Heart right ventricle (tissue), 16 donors: ENCODE data around the gene DGKB. TPM values are rescaled to one million over a fixed set of nuclear protein-coding genes. Genes with fewer than 3 reads are reported as not detected.

ENCODE experiments used
- ATAC-seq, 8 donors: fragments of 200-7000 bp; cut with Tn5 transposase; one replicate each; pipeline ENCODE4 v1.9.1; 2020; ENCODE audit warnings: mild to moderate bottlenecking in 8 of 8, moderate library complexity in 8 of 8, moderate number of reproducible peaks in 1 of 8
- DNase-seq, 2 donors: peaks; one replicate each; pipeline ENCODE4 v3.0.0-alpha.2; 2020
- H3K27ac ChIP-seq, 10 donors: fragments of 200-600 bp; sonication (generic) in 2 of 10; one replicate each; pipeline versions ENCODE4 v1.5.0 to v1.8.0; 2020 to 2022; ENCODE audit warnings: mild to moderate bottlenecking in 3 of 10
- H3K27me3 ChIP-seq, 7 donors: fragments of 200-600 bp; one replicate each; pipeline ENCODE4 v1.8.0; 2021 to 2022; ENCODE audit warnings: mild to moderate bottlenecking in 2 of 7
- H3K36me3 ChIP-seq, 9 donors: fragments of 200-600 bp; sonication (generic) in 1 of 9; one replicate each; pipeline versions ENCODE4 v1.5.0 to v1.8.0; 2020 to 2022; ENCODE audit warnings: mild to moderate bottlenecking in 2 of 9
- H3K4me1 ChIP-seq, 9 donors: fragments of 200-600 bp; sonication (generic) in 1 of 9; one replicate each; pipeline versions ENCODE4 v1.5.0 to v1.8.0; 2020 to 2022; ENCODE audit warnings: mild to moderate bottlenecking in 4 of 9
- H3K4me3 ChIP-seq, 10 donors: fragments of 200-600 bp; sonication (generic) in 2 of 10; one replicate each; pipeline versions ENCODE4 v1.5.0 to v1.8.0; 2020 to 2022; ENCODE audit warnings: mild to moderate bottlenecking in 7 of 10, moderate library complexity in 2 of 10
- H3K9me3 ChIP-seq, 11 donors: fragments of 200-600 bp in 10 of 11; sonication (generic) in 2 of 11; one replicate each; pipeline versions ENCODE4 v1.5.0 to v1.8.0; 2013 to 2022; ENCODE audit warnings: mild to moderate bottlenecking in 2 of 11, control low read depth in 1 of 11, moderate library complexity in 1 of 11
- WGBS, 2 donors: extraction: QIAGEN DNeasy Blood & Tissue Kit; methylation state at CpG; one replicate each; pipeline ENCODE4 v1.1.7; 2013; ENCODE audit warnings: inconsistent platforms in 1 of 2; 5-methylcytosine and 5-hydroxymethylcytosine counted together
- intact Hi-C, 10 donors: fragments of 100-400 bp; cut with DNase I; formaldehyde crosslinking; loops; one replicate each; pipeline versions ENCODE4 v1.11.1 to v1.14.2; 2022
- polyA plus RNA-seq, 2 donors: library from polyadenylated mRNA; stranded (reverse); fragments of 200-250 nt; gene quantifications; one replicate each; pipeline ENCODE4 v1.2.3, GENCODE V29; 2013
- total RNA-seq, 10 donors: library from RNA; stranded (reverse); fragmentation: NEBNext Ultra II Directional in 3 of 10; extraction: Animal tissue kit (Norgen Biotek cat#: 25700) in 3 of 10; gene quantifications; one replicate each; pipeline versions ENCODE4 v1.2.1 to v1.2.4, GENCODE V29; 2021 to 2023
- TF ChIP-seq, protein P1 (sequence below), 9 donors: fragments of 200-600 bp; sonication (generic) in 2 of 9; IDR thresholded peaks; one replicate each; pipeline versions ENCODE4 v1.5.0 to v1.8.0; 2021 to 2022; ENCODE audit warnings: antibody characterized with exemption in 9 of 9, mild to moderate bottlenecking in 5 of 9, moderate library complexity in 1 of 9
- donor health status: Arrhythmogenic right ventricular cardiomyopathy.
- donor health status: ischemic (EF 13 %, LVEDD 7.1; RV severe dilation, severe dysfunction).
- donor health status: healthy with polysubstance abuse.
- donor health status: DM: no; HTN: yes; CAD: no.
- donor health status: DM: no; HTN: no; CAD: no.
- donor health status: ischemic (EF 25% LVEDD 6.9; RV normal size, moderate dysfunction).
- donor health status: ischemic (EF 25% LVEDD 5.7; RV mildly dilated, moderate dysfunction).
- donor health status: healthy.
- donor health status: DM: yes; HTN: yes; CAD: no.
- donor health status: Ischemic cardiomyopathy.
- donor health status: ischemic (EF 35%, LVEDD 5.7; RV mildly dilated, moderate dysfunction).
- donor health status: nonischemic (EF 11% LVEDD 7.7; RV severe dilation, severe dysfunction).
- donor health status: DM: yes; HTN: yes; CAD: no.
- donor health status: PGD.
- donor health status: ischemic (EF 29% LVEDD 5.4; RV normal size, mild dysfunction).
- donor health status: nonischemic (EF 23%, LVEDD 6.1; RV moderate dilation, normal function).

Gene DGKB
- total and polyA plus RNA-seq, 12 donors, result under 0.01 to 1.2 (median 0.77) TPM

DNA sequence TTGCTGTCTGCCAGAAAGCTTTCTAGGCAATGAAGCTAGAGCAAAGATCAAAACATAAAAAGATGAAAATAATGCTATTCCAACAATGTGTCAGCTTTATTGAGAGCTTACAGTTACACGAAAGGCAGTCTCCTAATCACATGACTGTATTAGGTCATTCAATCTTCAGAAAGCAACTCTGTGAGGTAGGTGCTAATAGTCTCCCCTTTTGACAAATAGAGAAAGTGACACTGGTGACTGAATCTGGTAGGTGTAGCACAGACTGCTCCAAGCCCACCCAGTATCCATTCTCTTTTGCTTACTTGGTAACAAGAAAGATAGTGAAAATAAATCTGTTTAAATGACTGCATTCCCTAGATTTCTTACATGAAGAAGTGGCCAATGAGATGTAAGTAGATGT, 58.8 kb downstream of the DGKB start:
- DNase-seq (no peak), ATAC-seq (no peak)
- TF ChIP-seq, protein P1, sequence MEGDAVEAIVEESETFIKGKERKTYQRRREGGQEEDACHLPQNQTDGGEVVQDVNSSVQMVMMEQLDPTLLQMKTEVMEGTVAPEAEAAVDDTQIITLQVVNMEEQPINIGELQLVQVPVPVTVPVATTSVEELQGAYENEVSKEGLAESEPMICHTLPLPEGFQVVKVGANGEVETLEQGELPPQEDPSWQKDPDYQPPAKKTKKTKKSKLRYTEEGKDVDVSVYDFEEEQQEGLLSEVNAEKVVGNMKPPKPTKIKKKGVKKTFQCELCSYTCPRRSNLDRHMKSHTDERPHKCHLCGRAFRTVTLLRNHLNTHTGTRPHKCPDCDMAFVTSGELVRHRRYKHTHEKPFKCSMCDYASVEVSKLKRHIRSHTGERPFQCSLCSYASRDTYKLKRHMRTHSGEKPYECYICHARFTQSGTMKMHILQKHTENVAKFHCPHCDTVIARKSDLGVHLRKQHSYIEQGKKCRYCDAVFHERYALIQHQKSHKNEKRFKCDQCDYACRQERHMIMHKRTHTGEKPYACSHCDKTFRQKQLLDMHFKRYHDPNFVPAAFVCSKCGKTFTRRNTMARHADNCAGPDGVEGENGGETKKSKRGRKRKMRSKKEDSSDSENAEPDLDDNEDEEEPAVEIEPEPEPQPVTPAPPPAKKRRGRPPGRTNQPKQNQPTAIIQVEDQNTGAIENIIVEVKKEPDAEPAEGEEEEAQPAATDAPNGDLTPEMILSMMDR (IDR thresholded peaks at IDR 0.05), result no peak
- H3K27ac ChIP-seq, result no peak overlapping the region
- H3K36me3 ChIP-seq, result no peaks in the 10 kb centered on the region
- WGBS, 2 donors, result 81 to 90% methylated on average over 1 of the region's 1 CpG
- H3K27me3 ChIP-seq, result no peaks in the 10 kb centered on the region
- intact Hi-C loops, result no loop called here
- H3K4me3 ChIP-seq, result no peak overlapping the region
- no peaks in the 10 kb centered on the region for H3K9me3 ChIP-seq
- peaks cover 0 to 4% (median 0%) of the 10 kb centered on the region in 9 donors for H3K4me1 ChIP-seq

DNA sequence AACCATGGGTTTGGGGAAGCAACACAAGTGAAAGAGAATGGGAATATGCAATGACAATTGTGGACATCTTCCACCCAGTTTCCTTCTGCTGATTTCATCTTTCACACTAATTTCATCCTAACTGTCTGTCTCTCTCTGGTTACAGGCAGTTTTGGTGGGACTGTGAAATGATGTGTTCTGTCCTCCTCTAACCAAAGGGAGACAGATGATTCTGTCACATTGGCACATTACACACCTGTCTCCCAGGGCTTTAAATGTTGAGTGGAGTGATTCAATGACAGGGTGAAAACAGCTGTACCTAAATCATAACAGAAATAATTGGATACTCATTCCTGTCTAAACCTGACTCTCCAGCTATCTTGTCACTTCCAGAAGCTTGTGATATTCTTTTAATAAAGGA, 60.0 kb downstream of the DGKB start:
- Histone ChIP-seq H3K9me3 (no peaks in the 10 kb centered on the region), H3K36me3 (no peaks in the 10 kb centered on the region), H3K4me1 (peaks cover 0 to 12% (median 0%) of the 10 kb centered on the region in 9 donors), H3K4me3 (no peak overlapping the region), H3K27me3 (no peaks in the 10 kb centered on the region), H3K27ac (no peak overlapping the region)
- TF ChIP-seq, protein P1 (IDR thresholded peaks at IDR 0.05), result no peak
- intact Hi-C loops, result no loop called here
- no peak for DNase-seq
- ATAC-seq, result no peak

DNA sequence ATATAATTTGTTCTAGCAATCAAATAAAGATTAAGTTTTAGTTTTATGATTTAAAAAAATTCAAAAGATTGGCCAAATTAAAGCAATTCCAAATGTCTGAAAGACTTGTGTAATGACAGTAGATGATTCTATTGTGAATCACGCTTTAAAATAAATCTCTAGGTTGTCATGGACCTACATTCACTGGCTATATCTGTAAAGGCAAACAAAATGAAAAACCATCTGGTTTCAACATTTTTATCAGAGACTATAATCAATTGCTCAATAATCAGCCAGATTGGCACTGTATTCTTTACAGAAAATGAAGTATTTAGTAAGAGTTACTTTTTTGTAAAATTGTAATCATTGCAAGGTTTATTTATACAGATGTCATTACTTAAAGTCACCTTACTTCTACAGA, 60.7 kb downstream of the DGKB start:
- DNase-seq (no peak), ATAC-seq (no peak)
- 89 to 98% methylated on average over 1 of the region's 1 CpG for WGBS, 2 donors
- H3K36me3 ChIP-seq, result no peaks in the 10 kb centered on the region
- H3K9me3 ChIP-seq, result no peaks in the 10 kb centered on the region
- peaks cover 0 to 18% (median 2%) of the 10 kb centered on the region in 9 donors for H3K4me1 ChIP-seq
- TF ChIP-seq, protein P1 (IDR thresholded peaks at IDR 0.05), result no peak
- no peaks in the 10 kb centered on the region for H3K27me3 ChIP-seq
- intact Hi-C loops, result no loop called here
- H3K4me3 ChIP-seq, result no peak overlapping the region
- H3K27ac ChIP-seq, result no peak overlapping the region

DNA sequence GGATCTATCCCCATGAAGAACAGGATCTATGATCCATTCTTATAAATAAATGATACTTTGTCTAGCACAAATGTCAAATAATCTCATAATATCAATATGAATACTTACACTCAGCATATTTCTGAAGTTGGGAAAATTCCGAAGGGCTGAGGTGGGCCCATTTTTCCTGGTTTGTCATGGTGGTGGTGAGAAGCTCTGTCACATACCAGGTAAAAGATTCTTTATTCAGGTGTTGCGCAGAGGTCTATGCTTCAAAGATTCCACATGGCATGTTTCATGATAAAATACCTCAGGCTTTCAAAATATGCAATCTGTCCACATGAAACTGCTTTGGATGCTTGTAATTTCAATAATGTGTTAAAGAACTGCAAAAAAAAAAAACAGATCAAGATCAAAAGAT, 61.5 kb downstream of the DGKB start:
- Histone ChIP-seq H3K4me1 (peaks cover 0 to 26% (median 6%) of the 10 kb centered on the region in 9 donors), H3K27ac (no peak overlapping the region), H3K27me3 (no peaks in the 10 kb centered on the region), H3K9me3 (no peaks in the 10 kb centered on the region), H3K36me3 (no peaks in the 10 kb centered on the region), H3K4me3 (no peak overlapping the region)
- WGBS, 2 donors, result 90 to 93% methylated on average over 2 of the region's 2 CpGs
- DNase-seq (no peak), ATAC-seq (no peak)
- intact Hi-C loops, result no loop called here
- TF ChIP-seq, protein P1 (IDR thresholded peaks at IDR 0.05), result no peak
